Measurements from ENCODE around the gene TRAF4.

Gene TRAF4, protein sequence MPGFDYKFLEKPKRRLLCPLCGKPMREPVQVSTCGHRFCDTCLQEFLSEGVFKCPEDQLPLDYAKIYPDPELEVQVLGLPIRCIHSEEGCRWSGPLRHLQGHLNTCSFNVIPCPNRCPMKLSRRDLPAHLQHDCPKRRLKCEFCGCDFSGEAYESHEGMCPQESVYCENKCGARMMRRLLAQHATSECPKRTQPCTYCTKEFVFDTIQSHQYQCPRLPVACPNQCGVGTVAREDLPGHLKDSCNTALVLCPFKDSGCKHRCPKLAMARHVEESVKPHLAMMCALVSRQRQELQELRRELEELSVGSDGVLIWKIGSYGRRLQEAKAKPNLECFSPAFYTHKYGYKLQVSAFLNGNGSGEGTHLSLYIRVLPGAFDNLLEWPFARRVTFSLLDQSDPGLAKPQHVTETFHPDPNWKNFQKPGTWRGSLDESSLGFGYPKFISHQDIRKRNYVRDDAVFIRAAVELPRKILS

DNA sequence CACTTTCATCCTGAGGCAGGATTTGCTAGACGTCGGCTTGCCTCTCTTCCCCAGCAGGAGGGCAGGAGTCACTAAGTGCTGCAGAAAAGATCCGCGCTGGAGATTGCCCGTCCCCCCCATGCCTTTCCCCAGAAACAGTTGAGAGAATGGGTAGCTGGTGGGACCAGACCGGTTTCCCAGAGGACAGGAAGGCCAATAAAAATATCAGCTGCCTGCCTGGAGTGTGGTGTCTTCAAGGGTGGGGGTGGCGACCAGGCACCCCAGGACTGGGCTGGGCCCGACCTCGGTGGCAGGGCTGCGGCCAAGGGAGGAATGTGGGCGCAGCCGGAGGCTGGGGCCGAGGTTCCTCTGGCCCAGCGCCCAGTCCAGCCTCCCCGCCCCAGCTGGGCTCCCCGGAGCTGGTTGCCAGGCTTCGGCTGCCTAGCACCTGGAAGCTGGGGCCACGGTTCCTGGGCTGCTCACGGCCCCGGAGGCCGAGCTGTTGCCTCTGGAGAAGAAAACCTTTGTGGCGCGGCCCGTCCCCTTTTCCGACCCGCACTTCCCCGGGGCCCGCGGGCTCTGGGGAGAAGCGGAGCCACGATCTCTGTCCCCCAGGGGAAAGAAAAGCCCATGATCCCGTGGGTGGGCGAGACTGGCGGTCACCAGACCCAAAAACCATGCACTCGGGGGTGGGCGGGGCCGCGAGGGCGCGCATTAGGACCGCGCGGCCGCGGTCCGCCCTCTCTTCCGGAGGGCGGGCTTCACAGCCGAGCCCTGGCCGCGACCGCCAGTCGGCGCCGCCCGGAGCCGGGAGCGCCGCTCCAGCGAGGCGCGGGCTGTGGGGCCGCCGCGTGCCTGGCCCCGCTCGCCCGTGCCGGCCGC, at the start of gene TRAF4:
Gene TRAF4 (plus strand): TSS at position 769 of the 861 bp plus-strand sequence. CDS start 102 bp downstream, outside the sequence.
- DNase-seq = peak; percentile 80

DNA sequence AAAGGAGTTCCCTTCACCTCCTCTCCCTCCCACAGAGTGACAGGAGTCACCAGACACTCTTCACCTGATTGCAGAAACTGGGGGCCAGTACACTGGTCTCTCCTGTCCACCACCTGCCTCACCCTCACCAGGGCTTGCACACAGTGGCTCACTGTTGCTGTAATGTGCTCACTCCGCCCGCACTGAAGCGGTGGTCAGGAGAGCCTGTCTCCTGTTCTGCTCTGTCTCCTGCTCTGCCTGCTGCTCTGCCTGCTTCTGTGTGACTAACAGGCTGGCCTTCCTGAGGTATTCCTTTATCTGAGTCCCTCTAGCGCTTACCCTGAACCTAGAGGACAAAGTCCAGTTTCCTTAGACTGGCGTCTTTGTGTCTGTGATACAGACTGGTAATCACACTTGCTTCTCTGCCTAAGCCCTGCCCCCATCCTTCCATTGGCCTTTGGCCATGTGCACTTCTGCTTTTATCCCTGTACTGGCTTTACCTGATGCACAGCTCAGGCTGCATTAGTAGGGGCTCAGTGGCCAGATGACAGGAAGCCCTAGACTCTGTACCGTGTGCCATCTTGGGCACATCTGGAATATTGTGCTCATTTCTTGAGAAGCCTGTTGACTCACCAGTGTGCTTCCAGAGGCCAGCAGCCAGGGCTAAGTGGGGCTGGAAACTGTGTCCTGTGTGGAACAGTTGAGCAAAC, 45.4 kb upstream of the TRAF4 start:
- no peak for DNase-seq

DNA sequence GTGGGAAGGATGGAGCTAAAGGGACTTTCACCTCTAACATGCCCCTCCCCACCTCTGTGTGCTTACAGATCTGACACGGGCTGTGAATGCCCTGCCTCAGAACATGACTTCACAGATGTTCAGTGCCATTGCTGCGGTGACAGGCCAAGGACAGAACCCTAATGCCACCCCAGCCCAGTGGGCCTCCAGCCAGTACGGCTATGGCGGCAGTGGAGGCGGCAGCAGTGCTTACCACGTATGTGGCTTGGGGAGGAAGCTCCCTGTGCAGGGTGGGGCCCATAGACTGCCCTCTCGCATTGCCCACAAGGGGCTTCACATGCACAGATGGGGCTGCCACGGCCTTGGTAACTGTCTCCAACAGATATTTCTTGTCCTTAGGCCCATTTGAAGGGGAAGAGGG, 43.5 kb upstream of the TRAF4 start:
- DNase-seq = no peak

DNA sequence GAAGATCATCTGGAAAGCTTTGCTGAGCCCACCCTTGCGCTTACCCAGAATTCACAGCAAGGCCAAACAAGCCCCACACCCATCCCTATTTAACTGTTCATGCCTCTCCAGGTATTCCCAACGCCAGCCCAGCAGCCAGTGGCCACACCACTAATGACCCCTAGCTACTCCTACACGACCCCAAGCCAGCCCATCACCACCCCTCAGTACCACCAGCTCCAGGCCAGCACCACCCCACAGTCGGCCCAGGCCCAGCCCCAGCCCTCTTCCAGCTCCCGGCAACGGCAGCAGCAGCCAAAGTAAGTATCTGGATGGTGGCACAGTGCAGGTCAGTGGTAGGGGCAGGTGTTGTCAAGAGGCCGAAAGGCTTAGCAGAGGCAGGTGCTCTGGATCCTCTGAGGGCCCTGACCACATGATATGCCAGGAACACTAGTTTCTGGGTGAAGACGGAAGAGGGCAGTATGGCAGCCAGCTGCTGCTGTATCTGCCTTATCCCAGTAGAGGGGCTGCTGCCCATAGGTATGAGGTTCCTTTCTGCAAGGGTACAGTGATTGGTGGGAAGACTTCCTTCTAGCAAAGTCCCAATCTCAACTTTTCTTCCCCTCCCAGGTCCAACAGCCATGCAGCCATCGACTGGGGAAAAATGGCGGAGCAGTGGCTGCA, 42.9 kb upstream of the TRAF4 start:
- no peak for DNase-seq

DNA sequence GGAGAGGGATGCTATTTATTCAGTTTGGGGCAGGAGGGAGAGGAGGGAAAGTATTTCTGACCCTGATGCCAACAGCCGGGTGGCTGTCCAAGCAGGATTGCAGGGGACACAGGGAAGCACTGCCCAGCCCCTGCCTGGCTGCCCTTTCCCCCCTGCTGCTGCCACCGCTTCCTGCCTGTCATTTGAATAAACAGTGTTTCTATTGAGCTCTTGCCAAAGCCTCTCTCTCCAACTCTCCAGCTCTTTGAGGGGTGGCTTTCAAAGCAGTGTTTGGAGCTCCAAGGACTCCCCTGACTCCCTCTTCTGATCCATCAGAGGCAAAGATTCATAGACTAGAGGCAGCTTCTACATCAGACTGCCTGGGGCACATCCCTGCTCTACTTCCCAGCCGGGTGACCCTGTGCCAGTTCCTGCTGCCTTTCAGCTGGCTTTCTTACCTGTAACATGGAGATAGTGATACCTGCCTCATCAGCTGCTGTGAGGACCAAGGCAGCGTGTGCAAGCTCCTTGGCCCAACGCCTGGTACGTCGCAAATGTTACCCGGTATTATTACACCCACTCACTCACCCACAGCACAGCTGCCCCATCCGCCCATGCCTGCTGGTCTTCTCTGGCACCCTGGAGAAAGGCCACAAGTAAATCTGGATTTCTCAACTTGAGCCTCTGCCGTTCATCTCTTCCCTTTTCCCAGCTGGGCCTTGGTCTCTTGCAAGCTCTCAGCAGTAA, 41.6 kb upstream of the TRAF4 start:
- DNase-seq = no peak

DNA sequence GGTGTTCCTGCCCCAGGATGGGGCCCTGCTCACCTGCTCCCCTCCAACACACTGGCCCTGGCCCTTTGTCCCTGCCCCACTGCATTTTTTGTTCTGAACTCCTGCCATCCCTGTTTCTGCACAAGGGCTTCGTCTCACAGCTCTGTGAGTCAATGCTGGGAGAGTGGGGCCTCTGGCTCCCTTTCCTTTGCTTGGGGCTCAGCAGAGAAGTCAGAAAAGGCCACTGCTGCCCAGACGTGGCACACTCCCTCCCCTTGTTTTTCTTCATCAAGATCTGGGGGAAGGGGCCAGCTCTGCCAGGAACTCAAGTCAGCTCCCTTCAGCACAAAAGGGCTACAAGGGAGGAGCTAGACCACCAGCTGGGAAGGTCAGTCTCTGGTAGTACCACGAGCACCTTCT, 41.1 kb upstream of the TRAF4 start:
- DNase-seq = no peak

DNA sequence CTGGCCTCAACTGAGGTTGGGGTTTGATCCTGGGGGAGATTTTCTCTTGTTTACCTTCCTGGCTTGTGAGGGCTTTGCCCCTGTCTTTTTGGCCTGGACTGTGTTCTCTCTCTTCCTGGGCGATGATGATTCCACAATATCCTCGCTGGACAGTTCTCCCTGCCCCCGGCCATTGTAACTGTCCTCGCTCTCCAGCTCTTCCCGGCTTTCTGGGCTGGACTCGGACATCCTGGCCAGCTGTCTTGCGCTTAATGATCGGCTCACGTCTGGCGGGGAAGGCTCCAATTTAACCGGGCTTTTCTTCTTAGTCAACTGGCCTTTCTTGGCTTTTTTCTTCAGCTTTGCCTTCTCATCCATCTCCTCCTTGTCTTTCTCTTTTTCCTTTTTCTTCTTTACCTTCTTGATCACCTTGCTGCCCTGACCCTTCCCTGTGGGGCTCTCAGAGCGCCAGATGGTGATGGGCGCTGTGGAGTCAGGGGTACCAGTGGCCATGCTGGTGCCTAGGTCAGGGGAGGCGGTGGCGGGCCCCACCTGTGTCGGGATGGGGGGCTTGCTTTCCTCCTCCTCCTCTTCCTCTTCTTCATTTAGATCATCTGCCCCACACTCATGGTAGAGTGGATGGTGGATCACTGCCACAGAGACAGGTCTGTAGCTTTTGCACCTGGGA, 40.1 kb upstream of the TRAF4 start:
- no peak for DNase-seq

DNA sequence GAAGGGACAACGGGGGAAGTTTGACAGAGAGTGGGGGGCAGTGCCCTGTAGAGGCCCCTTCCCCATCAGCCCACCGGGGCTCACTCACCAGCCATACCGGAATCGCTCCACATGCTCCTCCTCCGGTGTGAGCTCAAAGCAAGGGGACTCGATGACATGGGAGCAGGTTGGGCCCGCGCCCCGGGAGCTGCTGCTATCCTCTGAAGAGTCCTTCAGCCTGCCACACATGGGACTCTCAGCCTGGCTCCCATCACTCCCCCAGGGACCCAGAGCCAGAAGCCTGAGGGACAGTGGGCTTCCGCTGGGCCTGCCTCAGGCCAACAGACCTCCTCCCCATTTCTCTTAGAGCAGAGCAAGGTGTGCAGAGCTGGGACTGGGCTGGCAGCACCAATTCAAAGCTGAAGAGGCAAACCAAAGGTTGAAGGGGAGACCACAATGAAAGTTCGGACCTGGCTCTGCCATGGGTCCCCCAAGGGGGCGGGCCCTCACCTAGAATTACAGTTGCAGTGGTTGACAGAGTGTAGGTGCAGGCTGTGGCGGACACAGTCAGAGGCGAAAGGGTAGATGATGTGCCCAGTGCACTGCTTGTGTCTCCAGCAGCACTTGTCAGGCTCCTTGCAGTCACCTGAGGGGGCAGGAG, 39.5 kb upstream of the TRAF4 start:
- DNase-seq = no peak

DNA sequence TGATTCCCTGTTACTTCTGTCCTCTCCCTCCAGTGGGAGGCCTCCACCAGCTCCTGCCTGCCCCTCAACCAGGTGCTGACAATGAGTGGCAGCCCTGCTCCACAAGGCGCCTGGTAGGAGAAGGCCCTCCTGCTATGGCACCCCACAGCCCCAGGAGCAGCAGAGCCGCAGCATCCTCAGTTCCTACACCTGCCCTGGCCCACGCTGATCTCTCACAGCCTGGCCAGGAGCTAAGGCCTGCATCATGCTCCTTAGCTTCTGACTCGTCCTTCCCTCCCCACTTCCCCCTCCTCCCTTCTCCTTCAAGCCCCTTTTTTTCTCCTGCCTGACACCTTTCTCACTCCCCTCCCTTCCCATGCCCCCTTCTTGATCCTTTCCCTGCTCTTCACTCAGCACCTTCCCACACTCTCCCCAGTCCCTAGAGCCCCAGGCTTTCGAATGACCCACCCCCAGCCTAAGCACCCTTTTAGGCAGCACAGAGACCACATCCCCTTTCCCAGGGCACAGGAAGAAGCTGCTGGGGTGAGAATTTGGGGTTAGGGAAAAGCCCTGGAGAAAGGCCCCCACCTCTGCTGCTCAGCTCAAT, 38.6 kb upstream of the TRAF4 start:
- DNase-seq = no peak

DNA sequence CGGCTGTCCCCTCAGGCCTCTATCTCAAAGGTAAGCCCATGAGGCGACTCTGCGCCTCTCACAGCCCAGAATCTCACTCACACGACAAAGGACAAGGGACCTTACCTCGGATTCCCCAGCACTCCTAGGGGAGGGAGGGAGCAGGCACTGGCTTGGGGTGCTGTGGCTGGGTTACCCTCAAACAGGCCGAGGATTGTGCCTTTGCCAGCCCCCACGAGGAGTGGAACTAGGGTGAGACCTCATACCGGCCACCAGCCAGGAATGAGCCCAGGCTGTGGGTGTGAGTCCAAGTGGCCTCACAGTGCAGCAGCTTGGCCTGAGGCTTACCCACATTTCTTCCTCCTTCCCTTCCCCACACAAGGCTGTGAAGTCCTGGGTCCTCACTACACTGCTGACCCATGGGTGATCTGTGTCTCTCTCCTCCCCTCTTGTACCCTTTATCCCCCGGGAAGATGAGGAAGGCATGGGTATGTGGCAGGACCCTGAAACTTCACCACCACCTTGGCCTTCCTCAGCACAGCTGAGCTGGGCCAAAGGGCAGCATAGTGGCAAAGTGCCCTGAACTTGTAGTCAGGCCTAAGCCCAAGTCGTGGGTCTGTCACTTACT, 38.0 kb upstream of the TRAF4 start:
- DNase-seq = no peak

DNA sequence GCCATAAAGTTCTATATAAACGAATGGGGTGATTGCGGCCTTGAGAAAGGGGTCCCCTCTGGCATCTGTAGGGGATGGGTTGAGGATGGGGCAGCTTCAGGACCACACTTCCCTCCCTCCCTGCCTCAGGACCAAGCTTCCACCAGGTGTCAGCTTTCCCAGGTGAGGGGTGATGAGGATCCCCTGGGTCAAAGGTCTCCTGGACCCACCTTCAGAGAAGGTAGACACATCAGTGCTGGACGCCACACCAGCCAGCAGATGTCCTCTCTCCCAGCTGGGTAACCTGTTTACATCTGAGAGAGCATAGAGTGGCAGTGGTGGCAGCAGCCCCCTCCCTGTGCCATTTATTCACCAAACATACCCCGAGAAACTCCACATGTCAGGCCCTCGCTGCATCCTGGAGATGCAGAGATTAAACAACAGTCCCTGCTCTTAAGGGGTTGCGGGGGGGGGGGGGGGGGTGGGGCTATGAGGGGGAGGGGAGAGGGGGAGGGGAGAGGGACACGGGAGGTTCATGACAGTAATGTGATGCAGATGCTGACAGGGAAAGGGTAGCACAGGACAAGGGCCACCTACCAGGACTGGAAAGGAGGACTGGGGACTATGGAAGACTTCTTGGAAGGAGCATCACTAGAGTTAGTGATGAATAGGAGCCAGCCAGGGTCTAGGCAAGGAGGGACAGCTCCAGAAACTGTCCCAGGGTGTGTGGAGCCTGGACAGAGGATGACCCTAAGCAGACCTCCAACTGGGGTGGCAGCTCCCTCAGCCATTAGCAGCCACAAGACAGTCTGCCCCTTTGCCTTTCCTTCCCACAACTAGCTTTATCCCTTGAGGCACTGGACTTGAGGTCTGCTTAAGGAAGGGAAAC, 37.1 kb upstream of the TRAF4 start:
- no peak for DNase-seq

DNA sequence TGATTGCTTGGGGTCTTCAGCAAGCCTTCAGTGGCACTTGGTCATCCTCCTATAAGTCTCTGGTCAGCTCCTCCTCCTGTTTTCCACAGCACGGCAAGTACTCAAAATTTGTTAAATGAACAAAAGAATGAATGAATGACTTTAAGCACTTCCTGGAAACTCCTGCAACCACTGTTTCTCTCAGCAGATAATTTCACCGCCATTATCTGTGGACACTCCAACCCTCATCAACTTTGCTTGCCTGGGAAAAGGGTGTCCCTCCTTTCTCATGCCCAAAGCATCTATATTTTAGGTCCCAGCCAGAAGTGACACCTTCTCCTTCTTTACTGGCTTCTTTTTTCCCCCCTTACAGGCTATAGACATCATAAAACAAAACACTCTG, 36.5 kb upstream of the TRAF4 start:
- no peak for DNase-seq

DNA sequence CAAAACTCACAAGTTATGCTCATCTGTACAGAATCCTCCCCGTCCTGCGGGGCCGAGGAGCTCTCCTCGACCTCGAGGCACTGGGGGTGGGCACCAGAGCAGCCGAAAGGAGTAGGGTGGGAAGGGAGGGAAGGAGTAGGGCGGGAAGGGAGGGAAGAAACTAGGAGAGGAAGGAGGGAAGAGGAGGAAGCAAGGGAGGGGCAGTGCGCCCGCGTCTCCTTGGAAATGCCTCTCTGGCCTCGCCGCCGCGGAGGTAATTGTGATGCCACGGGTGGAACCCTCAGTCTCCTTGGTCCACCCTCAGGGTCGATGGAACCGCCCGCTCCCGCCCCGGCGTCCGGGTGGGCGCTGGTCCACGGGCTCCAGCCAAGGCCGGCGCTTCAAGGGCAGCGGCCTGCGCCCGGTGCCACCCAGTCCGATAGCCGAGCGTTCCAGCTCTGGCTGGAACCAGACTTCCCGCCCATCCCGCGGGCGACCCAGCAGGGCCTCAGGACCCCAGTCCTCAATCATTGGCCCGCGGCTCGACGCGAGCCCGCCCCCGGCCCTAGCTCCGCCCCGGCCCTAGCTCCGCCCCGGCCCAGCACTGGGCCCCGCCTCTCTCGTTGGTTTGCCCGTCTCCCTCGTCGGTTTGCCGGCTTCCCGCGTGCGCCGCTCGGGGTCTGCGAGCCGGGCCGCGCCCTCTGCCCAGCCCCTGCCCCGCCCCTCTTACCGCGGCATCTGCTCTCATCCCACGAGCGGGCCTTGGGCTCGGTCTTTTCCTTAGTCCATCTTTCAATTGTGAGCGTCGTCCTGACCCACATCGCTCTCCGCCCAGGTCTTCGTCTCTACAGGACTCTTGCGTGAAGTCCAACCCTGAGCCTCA, 32.7 kb upstream of the TRAF4 start:
- peak; percentile 88 for DNase-seq

DNA sequence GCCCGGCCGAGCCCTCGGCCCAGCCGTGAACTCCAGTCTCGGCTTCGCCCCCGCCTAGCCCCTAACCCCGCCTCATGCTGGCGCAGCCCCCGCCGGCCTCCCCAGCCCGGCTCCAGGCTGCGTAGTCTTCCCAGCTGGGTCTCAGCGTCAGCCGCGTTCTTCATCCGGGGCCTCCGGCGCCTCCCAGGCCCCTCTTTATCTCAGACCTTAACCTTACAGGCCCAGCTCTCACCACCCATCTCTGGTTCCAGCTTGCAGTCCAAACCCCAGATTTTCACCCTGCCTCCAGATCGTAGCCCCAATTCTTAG, 32.1 kb upstream of the TRAF4 start, which contains the start of gene PROCA1:
Gene PROCA1 (minus strand): TSS at position 166 of the 309 bp plus-strand sequence. CDS start 228 bp downstream, outside the sequence.
- DNase-seq = no peak

DNA sequence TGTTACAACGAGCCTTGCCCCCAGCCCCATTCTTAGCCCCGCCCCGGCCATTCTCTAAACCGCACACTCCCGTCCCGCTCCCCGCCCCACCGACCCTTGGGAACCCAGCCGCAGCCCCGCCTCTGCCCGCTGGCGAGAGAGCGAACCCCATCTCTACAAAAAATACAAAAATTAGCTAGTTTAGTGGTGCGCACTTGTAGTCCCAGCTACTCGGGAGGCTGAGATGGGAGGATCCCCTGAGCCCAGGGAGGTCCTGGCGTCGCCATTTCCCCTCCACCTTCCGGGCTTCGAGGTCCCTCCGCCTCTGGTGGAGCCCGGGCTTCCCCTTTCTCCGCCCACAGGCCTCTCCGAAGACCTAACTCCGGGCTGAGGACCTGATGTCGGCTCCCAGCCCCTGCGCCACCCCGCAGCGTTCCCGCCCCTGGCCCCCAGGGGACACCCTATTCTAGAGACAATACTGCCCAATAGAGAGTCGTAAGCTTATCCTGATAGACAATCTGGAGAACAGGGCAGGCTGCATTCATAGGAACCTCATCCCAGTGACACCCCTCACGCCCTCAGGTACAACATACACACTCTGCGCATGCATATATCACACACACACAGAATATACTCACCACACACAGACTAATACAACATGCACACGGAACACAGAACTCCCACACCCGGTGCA, 31.6 kb upstream of the TRAF4 start:
- peak; percentile 73 for DNase-seq

DNA sequence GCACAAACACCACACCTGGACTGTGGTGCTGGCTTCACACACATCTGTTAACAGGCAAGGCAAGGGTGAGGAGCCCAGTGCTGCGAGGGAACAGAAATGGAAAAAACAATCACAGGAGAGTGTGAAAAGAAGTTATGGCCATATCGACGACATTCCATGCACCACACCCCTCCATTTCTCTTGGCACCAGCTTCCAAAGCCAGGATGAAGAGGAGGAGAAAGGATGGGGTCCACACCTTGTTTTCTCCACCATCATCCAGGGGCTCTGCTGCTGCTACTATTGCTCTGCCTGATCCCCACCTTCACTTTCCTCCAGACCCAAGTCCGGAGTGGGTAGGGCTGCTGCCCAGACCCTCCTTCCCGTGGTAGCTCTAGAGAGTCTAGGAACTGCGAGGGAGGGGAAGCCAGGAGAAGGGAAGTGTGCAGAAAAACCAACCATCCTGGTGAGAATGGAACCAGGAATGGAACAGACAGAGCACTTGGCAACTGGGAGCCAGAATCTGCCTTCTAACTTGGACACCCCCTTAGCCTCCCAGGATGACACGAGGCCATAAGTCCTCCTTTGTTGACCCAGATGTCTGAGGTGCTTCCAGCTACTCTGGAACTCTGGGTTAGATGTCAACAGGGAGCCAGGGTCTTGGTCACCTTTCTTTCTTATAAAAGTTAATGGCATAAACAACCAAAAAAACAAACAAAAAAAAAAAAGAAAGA, 31.0 kb upstream of the TRAF4 start:
- DNase-seq = no peak

DNA sequence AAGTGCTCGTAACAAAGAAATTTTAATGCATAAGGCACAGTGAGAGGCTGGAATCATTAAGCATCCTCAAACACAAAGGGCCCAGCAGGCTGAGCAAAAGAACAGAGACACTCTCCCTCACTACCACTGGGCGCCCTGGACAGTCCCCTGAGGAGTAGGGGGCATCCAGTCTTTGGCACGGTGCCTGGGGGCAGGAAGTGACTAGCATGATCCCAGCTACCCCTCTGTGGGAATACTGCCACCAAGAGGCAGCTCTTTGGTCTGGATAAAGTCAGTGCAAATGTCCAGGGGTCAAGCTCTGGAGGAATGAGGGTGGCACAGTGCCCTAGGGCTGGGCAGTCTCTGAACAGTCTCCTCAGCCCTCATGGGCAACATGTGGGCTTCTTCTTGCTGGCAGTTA, 29.5 kb upstream of the TRAF4 start:
- no peak for DNase-seq

All from CD4-positive, alpha-beta T cell treated with Interferon gamma for 1 hour (primary cell).